Measurements from ENCODE around the gene MUC5AC.
"Not testable (repeated sequence)": the region's sequence is repeated elsewhere in the genome, so short reads cannot be mapped to it uniquely, and the experiment has no call there.

MUC5AC gene

DNA sequence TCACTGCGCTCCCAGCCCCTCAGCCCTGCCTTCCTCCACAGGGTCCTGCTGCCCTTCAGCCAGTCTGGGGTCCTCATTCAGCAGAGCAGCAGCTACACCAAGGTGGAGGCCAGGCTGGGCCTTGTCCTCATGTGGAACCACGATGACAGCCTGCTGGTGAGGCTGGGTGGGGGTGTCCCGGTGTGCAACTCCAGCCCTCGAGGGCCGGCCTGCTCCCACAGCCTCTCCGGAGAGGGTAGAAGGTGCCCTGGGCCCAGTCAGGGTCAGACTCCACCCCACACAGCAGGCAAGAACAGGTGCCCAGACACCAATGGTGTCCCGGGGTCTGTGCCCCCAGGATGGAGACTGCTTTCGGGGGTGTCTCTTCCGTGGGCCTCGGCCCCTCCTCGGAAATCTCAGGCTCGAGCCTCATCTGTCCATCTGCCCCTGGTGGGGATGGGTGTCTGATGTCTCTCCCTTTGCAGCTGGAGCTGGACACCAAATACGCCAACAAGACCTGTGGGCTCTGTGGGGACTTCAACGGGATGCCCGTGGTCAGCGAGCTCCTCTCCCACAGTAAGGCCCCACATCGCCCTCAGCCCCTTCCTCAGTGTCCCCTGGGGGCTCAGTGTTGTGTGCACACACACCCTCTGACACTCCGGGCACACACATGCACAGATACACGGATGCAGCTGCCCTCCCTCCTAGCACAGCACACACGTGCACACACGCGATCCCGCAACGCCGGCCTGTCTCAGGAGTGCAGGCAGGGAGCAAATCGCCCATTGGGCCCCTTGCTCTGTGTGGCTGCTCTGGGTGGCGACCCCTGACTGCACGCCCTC is 4.9 kb downstream of the MUC5AC start:
- no peak for DNase-seq (ENCODE audit: low spot score)

DNA sequence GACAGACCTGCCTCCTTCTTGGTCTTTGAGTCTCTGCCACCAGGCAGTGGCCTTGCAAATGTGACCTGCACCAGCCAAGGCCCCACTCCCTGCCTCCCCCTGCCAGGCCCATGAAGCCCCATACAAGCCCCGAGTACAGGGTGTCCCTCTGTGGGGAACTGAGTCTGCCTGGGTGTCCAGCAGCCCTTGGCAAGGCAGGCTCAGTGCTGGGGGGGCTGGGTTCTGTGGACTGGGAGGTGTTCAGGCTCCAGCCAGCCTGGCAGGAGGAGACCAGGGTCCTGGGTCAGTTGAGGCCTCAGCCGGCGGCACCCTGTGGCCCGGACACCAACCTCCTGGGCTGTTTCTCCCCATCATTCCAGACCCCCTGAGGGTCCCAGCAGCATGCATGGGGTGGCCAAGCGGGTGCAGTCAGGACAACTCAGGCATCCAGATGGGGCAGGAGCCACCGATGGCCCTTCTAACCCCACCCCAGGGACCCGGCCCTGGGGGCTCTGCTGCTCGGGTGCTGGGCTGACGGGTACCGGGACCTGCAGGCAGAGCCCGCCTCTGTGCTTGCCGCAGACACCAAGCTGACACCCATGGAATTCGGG is 5.7 kb downstream of the MUC5AC start:
- DNase-seq (ENCODE audit: low spot score) = peak; percentile 11

DNA sequence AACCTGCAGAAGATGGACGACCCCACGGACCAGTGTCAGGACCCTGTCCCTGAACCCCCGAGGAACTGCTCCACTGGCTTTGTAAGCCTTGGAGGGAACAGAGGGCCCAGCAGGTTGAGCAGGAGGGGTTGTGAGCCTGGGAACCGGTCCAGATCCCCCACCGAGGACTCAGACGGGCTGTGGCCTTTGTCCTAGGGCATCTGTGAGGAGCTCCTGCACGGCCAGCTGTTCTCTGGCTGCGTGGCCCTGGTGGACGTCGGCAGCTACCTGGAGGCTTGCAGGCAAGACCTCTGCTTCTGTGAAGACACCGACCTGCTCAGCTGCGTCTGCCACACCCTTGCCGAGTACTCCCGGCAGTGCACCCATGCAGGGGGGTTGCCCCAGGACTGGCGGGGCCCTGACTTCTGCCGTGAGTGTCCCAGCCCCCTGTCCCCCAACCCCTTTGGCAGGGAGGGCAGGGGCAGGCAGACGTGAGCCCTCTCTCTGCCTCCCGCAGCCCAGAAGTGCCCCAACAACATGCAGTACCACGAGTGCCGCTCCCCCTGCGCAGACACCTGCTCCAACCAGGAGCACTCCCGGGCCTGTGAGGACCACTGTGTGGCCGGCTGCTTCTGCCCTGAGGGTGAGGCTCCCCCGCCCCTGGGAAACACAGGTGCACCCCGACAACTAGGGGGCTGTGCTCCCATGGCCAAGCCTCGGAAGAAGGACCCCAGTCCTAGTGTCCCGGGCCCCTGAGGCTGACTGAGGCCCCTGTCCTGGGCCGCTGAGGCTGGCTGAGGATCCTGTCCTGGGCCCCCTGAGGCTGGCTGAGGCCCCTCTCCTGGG is 6.4 kb downstream of the MUC5AC start:
- peak; percentile 38 for DNase-seq (ENCODE audit: low spot score)

DNA sequence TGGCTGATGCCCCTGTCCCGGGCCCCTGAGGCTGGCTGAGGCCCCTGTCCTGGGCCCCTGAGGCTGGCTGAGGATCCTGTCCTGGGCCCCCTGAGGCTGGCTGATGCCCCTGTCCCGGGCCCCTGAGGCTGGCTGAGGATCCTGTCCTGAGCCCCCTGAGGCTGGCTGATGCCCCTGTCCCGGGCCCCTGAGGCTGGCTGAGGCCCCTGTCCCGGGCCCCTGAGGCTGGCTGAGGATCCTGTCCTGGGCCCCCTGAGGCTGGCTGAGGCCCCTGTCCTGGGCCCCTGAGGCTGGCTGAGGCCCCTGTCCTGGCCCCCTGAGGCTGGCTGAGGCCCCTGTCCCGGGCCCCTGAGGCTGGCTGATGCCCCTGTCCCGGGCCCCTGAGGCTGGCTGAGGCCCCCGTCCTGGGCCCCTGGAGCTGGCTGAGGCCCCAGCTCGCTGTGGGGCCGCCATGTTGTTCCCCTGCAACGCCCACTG is 7.1 kb downstream of the MUC5AC start:
- DNase-seq (ENCODE audit: low spot score) = not testable (repeated sequence)

DNA sequence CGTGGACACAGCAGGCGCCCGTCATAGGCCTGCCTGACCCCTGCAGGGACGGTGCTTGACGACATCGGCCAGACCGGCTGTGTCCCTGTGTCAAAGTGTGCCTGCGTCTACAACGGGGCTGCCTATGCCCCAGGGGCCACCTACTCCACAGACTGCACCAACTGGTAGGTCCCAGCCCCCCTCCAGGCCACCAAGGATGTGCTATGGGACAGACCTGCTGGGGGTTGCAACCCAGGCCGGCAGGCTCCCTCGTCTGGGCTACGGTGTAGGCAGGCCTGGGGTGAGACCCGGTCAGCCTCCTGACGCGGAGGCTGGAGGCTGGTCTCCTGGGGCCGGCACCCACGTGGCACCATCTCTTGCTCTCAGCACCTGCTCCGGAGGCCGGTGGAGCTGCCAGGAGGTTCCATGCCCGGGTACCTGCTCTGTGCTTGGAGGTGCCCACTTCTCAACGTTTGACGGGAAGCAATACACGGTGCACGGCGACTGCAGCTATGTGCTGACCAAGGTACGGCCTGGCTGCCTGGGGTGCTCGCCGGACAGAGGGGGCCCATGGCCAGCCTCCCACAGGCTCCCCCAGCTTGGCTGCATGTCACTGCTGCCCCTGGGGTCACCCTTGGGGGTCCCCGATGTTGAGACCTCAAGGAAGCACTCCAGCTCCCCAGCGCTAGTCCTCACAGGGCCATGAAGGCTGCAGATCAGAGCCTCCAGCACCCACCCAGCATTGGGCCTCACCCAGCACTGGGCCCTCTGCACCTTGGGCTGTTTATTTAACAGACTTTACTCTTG is 7.7 kb downstream of the MUC5AC start:
- no peak for DNase-seq (ENCODE audit: low spot score)

DNA sequence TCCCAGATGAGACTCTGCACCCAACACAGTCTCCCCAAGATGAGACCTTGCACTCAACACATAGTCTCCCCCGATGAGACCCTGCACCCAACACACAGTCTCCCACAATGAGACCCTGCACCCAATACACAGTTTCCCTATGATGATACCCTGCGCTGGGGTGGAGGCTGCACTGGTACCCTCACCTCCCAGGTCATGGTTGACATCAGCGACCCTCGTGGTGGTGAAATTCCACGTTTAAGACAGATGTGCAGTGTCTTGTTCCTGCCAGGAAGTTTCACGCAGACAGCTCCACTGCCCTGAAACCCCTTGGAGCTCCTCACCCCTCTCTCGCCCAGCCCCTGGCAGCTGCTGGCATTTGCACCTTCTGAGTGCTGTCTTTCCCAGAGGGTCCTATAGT is 9.5 kb downstream of the MUC5AC start:
- DNase-seq (ENCODE audit: low spot score) = no peak

DNA sequence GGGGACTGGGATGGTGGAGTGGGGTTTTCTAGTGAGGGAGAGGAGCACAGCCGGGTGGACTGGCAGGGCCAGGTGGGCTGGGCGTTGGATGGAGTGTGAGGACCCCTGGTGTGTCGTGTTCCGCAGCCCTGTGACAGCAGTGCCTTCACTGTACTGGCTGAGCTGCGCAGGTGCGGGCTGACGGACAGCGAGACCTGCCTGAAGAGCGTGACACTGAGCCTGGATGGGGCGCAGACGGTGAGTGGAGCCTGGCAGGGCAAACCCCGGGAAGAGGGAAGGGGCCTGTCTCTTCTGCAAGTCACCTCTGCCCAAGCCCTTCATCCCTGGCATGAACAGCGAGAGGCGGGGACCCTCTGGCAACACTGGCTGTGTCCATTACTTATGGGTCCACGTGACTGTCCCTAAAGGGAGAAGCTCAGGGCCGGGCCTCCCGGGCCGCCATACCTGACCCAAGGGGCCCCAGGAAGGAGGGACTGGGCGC is 10.0 kb downstream of the MUC5AC start:
- peak; percentile 4 for DNase-seq (ENCODE audit: low spot score)

DNA sequence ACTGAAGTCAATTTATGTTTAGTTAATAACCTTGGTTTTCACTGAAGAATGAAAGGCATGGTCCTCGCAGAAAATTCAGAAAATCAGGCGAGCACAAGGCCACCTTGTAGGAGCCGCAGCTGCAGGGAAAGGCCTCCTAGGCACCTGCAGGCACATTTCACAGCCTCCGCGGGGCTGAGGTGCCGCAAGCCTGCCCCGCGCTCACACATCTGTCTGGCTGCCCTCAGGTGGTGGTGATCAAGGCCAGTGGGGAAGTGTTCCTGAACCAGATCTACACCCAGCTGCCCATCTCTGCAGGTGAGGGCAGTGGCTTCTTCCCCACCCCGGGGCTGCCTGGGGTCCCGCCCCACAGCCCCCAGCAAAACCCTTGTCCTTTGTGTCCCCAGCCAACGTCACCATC is 10.5 kb downstream of the MUC5AC start:
- peak; percentile 12 for DNase-seq (ENCODE audit: low spot score)

DNA sequence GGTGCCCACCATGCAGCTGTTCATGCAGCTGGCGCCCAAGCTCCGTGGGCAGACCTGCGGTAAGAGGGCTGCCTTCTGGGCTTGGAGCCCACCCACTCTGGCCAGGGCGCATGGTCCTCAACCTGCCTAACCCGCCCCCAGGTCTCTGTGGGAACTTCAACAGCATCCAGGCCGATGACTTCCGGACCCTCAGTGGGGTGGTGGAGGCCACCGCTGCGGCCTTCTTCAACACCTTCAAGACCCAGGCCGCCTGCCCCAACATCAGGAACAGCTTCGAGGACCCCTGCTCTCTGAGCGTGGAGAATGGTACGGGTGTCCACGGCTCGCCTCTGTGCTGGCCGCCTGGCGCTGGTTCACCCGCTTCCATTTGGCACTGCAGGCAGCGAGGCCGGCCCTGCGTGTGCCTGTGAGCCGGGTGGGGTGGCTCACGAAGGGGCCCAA is 11.0 kb downstream of the MUC5AC start:
- peak; percentile 4 for DNase-seq (ENCODE audit: low spot score)

DNA sequence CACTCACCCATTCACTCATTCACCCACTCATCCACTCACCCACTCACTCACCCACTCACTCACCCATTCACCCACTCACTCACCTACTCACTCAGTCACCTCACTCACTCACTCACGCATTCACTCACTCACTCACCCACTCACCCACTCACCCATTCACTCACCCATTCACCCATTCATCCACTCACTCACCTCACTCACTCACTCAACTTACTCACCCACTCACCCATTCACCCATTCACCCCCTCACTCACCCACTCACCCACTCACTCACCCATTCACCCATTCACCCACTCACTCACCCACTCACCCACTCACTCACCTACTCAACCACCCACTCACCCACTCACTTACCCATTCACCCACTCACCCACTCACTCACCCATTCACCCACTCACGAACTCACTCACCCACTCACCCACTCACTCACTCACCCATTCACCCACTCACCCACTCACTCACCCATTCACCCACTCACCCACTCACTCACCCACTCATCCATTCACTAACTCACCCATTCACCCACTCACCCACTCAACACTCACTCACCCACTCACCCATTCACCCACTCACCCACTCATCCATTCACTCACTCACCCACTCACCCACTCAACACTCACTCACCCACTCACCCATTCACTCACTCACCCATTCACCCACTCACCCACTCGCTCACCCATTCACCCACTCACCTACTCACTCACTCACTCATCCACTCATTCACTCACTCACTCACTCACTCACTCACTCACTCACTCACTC is 13.7 kb downstream of the MUC5AC start:
- no peak for DNase-seq (ENCODE audit: low spot score)

DNA sequence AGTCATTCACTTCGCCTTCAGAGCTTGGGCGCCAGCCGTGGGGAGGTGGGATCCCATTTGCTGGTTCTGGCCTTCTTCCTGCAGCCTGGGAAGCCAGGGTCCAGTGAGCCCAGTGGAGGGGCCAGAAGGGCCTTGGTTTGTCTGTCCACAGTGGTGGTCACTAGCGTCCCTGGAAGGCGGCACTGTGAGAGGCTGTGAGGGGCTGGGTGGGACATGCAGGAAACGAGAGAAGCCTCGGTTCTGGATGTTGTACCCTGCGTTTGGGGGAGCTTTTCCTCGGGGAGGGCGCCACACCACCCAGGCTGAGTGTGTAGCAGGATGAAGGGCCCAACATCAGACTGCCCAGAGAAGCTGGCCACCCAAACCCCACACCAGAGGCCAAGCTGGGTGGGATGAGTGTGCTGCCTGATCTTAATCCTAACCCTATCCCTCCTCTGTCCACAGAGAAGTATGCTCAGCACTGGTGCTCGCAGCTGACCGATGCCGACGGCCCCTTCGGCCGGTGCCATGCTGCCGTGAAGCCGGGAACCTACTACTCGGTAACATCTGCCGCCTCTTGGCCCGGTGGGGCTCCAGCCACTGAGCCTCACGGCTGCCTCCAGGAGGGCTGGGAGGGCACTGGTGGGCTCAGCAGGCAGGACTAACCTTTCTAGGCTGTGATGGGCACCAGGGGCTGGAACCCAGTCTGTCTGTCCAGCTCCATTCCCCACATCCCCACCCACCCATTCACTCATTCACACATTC is 14.4 kb downstream of the MUC5AC start:
- no peak for DNase-seq (ENCODE audit: low spot score)

DNA sequence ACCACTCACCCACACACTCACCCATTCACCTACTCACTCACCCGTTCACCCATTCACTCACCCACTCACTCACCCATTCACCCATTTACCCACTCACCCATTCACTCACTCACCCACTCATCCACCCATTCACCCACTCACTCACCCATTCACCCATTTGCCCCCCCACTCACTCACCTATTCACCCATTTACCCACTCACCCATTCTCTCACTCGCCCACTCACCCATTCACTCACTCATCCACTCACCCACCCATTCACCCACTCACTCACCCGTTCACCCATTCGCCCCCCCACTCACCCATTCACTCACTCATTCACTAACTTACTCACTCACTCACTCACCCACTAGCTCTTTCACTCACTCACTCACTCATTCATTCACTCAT is 15.0 kb downstream of the MUC5AC start:
- DNase-seq (ENCODE audit: low spot score) = no peak

DNA sequence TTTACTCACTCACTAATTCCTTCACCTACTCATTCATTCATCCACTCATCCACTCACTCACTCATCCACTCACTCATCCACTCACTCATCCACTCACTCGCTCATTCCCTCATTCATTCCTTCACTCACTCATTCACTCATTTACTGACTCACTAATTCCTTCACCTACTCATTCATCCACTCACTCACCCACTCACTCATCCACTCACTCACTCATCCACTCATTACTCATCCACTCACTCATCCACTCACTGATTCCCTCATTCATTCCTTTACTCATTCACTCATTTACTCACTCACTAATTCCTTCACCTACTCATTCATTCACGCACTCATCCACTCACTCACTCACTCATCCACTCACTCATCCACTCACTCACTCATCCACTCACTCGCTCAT is 15.6 kb downstream of the MUC5AC start:
- not testable (repeated sequence) for DNase-seq (ENCODE audit: low spot score)

DNA sequence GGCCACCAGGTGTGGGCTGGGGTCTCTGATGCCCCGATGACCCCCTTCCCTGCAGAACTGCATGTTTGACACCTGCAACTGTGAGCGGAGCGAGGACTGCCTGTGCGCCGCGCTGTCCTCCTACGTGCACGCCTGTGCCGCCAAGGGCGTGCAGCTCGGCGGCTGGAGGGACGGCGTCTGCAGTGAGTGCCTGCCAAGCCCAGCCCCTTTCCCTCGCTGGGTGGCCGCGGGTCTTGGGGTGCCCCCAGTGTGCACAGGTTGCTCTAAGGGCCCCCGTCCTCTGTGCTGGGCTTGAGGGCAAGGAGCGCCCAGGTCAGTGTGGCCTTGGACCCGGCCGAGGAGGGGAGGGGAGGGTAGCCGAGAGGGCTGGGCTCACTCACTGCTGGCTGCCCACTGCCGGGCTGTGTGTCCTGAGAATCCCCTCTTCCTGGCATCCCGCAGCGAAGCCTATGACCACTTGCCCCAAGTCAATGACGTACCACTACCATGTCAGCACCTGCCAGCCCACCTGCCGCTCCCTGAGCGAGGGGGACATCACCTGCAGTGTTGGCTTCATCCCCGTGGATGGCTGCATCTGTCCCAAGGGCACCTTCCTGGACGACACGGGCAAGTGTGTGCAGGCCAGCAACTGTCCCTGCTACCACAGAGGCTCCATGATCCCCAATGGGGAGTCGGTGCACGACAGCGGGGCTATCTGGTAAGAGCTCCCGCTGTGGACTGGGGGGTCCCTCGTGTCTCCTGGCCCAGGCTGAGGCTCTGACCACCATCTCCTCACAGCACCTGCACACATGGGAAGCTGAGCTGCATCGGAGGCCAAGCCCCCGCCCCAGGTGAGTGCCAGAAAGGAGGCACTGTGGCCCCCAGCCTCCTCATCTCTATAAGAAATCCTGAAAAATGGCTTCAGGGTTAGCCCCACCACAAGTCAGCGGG is 17.0 kb downstream of the MUC5AC start:
- DNase-seq (ENCODE audit: low spot score) = no peak

DNA sequence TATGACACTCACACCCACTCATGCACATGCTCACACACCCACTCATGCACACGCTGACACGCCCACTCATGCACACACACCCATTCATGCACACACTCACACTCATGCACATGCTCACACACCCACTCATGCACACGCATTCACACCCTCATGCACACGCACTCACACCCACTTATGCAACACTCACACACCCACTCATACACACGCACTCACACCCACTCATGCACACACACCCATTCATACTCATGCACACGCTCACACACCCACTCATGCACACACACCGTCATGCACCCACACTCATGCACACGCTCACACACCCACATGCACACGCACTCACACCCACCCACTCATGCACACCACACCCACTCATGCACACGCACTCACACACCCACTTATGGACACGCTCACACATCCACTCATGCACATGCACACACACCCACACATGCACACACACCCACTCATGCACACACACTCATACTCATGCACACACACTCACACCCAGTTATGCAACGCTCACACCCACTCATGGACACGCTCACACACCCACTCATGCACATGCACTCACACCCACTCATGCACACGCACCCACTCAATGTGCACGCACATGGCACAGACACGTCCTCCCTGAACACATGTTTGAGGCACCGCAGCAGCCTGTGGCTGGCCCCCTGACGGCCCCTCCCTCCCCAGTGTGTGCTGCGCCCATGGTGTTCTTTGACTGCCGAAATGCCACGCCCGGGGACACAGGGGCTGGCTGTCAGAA is 17.9 kb downstream of the MUC5AC start:
- DNase-seq (ENCODE audit: low spot score) = no peak

DNA sequence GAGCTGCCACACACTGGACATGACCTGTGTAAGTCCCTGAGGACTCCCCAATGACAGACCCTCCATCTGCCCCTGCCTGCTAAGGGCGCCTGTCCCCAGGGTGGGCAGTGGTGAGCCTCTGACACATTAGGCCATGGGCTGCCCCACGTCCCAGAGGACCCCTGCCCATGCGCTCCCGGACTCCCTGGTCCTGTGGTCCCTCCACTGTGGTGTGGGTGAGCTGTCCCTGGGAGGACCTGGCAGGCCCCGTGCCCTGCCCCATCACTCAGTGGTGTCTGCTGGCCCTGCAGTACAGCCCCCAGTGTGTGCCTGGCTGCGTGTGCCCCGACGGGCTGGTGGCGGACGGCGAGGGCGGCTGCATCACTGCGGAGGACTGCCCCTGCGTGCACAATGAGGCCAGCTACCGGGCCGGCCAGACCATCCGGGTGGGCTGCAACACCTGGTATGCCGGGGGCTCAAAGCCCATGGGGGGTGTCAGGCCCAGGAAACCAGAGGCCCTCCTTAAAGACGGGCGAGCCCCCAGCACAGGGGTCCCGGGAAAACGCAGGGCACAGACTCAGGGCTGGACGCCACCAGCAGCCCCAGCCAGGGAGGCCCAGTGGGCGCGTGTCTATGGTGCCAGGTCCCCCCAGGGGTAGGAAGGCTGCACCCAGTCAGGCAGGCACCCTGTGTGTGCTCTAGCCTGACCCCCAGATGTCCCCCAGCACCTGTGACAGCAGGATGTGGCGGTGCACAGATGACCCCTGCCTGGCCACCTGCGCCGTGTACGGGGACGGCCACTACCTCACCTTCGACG is 18.7 kb downstream of the MUC5AC start:
- no peak for DNase-seq (ENCODE audit: low spot score)

DNA sequence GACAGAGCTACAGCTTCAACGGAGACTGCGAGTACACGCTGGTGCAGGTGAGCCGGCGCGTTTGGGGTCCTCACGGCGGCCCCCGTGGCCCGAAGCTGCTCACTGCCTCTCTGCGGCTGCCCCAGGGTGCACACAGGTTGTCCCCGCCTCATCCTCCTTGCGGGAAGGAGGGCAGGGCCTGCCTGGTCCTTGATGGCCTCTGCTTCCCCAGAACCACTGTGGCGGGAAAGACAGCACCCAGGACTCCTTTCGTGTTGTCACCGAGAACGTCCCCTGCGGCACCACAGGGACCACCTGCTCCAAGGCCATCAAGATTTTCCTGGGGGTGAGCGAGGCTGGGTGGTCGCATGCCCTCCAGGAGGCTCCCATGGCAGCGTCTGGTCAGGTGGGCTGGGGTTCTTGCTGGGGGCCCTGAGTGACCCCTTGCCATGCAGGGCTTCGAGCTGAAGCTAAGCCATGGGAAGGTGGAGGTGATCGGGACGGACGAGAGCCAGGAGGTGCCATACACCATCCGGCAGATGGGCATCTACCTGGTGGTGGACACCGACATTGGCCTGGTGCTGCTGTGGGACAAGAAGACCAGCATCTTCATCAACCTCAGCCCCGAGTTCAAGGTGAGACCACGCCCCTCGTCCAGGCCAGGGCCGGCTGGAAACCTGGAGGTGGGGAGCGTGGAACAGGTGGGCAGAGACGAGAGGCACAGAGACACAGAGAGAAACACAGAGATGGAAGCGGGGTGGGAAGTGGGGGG is 19.4 kb downstream of the MUC5AC start:
- no peak for DNase-seq (ENCODE audit: low spot score)
